GM21786 (cell line): Measurements from ENCODE around the gene RARG.
"Not testable (repeated sequence)": the region's sequence is repeated elsewhere in the genome, so short reads cannot be mapped to it uniquely, and the experiment has no call there.

Experiments
- ATAC-seq: cut with Tn5 transposase; IDR thresholded peaks from one replicate; pipeline ENCODE4 v1.9.1; 2021; ENCODE audit not compliant: unreplicated experiment

The RARG gene

GRCh38 chr12:53193040-53193439 lies 39.0 kb downstream of the RARG start:
- ATAC-seq = no peak

- no peak for ATAC-seq
Observed at GRCh38 chr12:53192531-53193021, 39.4 kb downstream of the RARG start.

GRCh38 chr12:53191885-53192530 lies 40.0 kb downstream of the RARG start:
- ATAC-seq = no peak

- ATAC-seq = no peak
Observed at GRCh38 chr12:53191096-53191884, 40.7 kb downstream of the RARG start.

- ATAC-seq = no peak
Observed at GRCh38 chr12:53190108-53190729, 41.8 kb downstream of the RARG start.

GRCh38 chr12:53187145-53187899 lies 44.7 kb downstream of the RARG start:
- no peak for ATAC-seq

GRCh38 chr12:53186745-53187144 lies 45.3 kb downstream of the RARG start:
- ATAC-seq = no peak

- ATAC-seq = no peak
Observed at GRCh38 chr12:53185582-53186153, 46.3 kb downstream of the RARG start.

- ATAC-seq = no peak
Observed at GRCh38 chr12:53184828-53185227, 47.2 kb downstream of the RARG start.

- ATAC-seq = no peak
Observed at GRCh38 chr12:53182903-53183302, 49.1 kb downstream of the RARG start.

- ATAC-seq = no peak
Observed at GRCh38 chr12:53181935-53182334, 50.1 kb downstream of the RARG start.

GRCh38 chr12:53180931-53181645 lies 50.9 kb downstream of the RARG start:
- ATAC-seq = peak; percentile 42

- ATAC-seq = peak; percentile 91
Observed at GRCh38 chr12:53180220-53180930, 51.6 kb downstream of the RARG start, which contains the start of the genes CSAD and ZNF740. CSAD (minus strand) TSS chr12:53180925; CDS start chr12:53173470, 7,455 bp downstream. ZNF740 (plus strand) TSS chr12:53180722; CDS start chr12:53181984, 1,262 bp downstream.

- ATAC-seq = peak; percentile 4
Observed at GRCh38 chr12:53179687-53180219, 52.3 kb downstream of the RARG start.

GRCh38 chr12:53178803-53179202 lies 53.2 kb downstream of the RARG start:
- not testable (repeated sequence) for ATAC-seq

GRCh38 chr12:53177447-53177846 lies 54.6 kb downstream of the RARG start:
- not testable (repeated sequence) for ATAC-seq

- ATAC-seq = no peak
Observed at GRCh38 chr12:53176750-53177149, 55.3 kb downstream of the RARG start.

- no peak for ATAC-seq
Observed at GRCh38 chr12:53174881-53175491, 57.0 kb downstream of the RARG start.
